ENCODE measurements around the gene GRIN2C.

Gene GRIN2C

GRCh38 chr17:74901353-74902135 is 41.9 kb upstream of the GRIN2C start:
- no peak for TF ChIP-seq RAD21 (IDR thresholded peaks at IDR 0.05; ENCODE audit: low read depth)
- TF ChIP-seq USF1 (IDR thresholded peaks at IDR 0.05): no peak
- TF ChIP-seq, protein P1, sequence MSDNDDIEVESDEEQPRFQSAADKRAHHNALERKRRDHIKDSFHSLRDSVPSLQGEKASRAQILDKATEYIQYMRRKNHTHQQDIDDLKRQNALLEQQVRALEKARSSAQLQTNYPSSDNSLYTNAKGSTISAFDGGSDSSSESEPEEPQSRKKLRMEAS (IDR thresholded peaks at IDR 0.05): no peak
- TF ChIP-seq TEAD4 (IDR thresholded peaks at IDR 0.05): no peak
- TF ChIP-seq CREB1 (IDR thresholded peaks at IDR 0.05; ENCODE audit: low read depth): no peak
- TF ChIP-seq FOXM1 (IDR thresholded peaks at IDR 0.05; ENCODE audit: borderline replicate concordance, low read depth): no peak
- no peak for TF ChIP-seq EP300 (IDR thresholded peaks at IDR 0.05; ENCODE audit: borderline replicate concordance)
- TF ChIP-seq, protein P2, sequence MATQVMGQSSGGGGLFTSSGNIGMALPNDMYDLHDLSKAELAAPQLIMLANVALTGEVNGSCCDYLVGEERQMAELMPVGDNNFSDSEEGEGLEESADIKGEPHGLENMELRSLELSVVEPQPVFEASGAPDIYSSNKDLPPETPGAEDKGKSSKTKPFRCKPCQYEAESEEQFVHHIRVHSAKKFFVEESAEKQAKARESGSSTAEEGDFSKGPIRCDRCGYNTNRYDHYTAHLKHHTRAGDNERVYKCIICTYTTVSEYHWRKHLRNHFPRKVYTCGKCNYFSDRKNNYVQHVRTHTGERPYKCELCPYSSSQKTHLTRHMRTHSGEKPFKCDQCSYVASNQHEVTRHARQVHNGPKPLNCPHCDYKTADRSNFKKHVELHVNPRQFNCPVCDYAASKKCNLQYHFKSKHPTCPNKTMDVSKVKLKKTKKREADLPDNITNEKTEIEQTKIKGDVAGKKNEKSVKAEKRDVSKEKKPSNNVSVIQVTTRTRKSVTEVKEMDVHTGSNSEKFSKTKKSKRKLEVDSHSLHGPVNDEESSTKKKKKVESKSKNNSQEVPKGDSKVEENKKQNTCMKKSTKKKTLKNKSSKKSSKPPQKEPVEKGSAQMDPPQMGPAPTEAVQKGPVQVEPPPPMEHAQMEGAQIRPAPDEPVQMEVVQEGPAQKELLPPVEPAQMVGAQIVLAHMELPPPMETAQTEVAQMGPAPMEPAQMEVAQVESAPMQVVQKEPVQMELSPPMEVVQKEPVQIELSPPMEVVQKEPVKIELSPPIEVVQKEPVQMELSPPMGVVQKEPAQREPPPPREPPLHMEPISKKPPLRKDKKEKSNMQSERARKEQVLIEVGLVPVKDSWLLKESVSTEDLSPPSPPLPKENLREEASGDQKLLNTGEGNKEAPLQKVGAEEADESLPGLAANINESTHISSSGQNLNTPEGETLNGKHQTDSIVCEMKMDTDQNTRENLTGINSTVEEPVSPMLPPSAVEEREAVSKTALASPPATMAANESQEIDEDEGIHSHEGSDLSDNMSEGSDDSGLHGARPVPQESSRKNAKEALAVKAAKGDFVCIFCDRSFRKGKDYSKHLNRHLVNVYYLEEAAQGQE (IDR thresholded peaks at IDR 0.05; ENCODE audit: low read depth): no peak
- no peak for TF ChIP-seq ZBTB7A (IDR thresholded peaks at IDR 0.05; ENCODE audit: low read depth)
- TF ChIP-seq EGR1 (IDR thresholded peaks at IDR 0.05): no peak
- no peak for TF ChIP-seq TCF12 (IDR thresholded peaks at IDR 0.05; ENCODE audit: low read depth)
- no peak for TF ChIP-seq CEBPB (IDR thresholded peaks at IDR 0.05)
- TF ChIP-seq YY1 (IDR thresholded peaks at IDR 0.05; ENCODE audit: low read depth): no peak
- TF ChIP-seq NFIC (IDR thresholded peaks at IDR 0.05): no peak
- TF ChIP-seq TAF1 (IDR thresholded peaks at IDR 0.05; ENCODE audit: low read depth): no peak

DNA sequence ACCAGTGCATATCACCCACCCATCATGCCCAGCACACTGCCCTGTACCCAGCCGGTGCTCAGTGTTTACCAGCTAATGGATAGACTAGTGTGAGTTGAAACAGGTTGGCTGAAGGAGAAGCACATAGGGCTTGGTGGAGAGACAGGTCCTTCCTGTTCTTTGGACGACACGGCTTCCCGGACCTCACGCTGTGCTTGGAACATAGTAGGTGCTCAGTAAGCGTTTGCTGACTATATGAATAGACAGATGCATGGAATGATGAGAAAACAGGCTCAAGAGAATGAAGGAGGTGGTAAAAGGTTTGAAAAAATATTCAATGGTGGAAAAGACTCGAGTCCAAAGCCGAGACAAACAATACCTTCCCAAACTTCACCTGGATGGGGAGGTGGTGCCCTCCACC is 40.5 kb upstream of the GRIN2C start:
- TF ChIP-seq RAD21 (IDR thresholded peaks at IDR 0.05; ENCODE audit: low read depth) (no peak), EGR1 (IDR thresholded peaks at IDR 0.05) (no peak), FOXM1 (IDR thresholded peaks at IDR 0.05; ENCODE audit: borderline replicate concordance, low read depth) (no peak), TEAD4 (IDR thresholded peaks at IDR 0.05) (no peak), YY1 (IDR thresholded peaks at IDR 0.05; ENCODE audit: low read depth) (no peak), CEBPB (IDR thresholded peaks at IDR 0.05) (no peak), ZBTB7A (IDR thresholded peaks at IDR 0.05; ENCODE audit: low read depth) (no peak), TAF1 (IDR thresholded peaks at IDR 0.05; ENCODE audit: low read depth) (no peak), TCF12 (IDR thresholded peaks at IDR 0.05; ENCODE audit: low read depth) (no peak), CREB1 (IDR thresholded peaks at IDR 0.05; ENCODE audit: low read depth) (no peak), NFIC (IDR thresholded peaks at IDR 0.05) (no peak), USF1 (IDR thresholded peaks at IDR 0.05) (no peak), EP300 (IDR thresholded peaks at IDR 0.05; ENCODE audit: borderline replicate concordance) (no peak)
- TF ChIP-seq, protein P2 (IDR thresholded peaks at IDR 0.05; ENCODE audit: low read depth): no peak
- TF ChIP-seq, protein P1 (IDR thresholded peaks at IDR 0.05): no peak

DNA sequence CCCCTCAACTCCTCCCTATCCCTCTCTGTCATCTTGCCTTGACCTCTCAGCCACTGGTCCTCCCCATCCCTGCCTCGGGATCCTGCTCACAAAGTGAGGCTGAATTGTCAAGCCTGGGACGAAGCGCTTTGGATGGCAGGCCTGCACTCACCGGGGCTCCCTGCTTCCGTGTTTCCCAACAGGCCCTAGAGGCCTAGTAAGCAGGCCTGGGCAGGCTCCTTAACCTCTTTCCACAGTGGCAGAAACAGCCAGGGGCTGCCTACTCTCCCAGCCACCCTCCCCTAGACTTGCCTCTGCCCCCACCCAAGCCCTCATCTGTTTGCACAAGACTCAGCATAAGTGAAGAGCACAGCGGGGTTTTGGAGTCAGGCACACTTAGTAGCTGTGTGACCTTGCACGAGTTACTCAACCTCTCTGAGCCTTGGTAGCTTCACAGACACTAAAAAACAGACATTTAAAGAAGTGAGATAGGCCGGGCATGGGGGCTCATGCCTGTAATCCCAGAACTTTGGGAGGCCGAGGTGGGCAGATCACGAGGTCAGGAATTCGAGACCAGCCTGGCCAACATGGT is 38.8 kb upstream of the GRIN2C start:
- TF ChIP-seq EP300 (IDR thresholded peaks at IDR 0.05; ENCODE audit: borderline replicate concordance) (no peak), RAD21 (IDR thresholded peaks at IDR 0.05; ENCODE audit: low read depth) (no peak), ZBTB7A (IDR thresholded peaks at IDR 0.05; ENCODE audit: low read depth) (no peak), EGR1 (IDR thresholded peaks at IDR 0.05) (no peak), YY1 (IDR thresholded peaks at IDR 0.05; ENCODE audit: low read depth) (no peak), CREB1 (IDR thresholded peaks at IDR 0.05; ENCODE audit: low read depth) (no peak), TCF12 (IDR thresholded peaks at IDR 0.05; ENCODE audit: low read depth) (no peak), TAF1 (IDR thresholded peaks at IDR 0.05; ENCODE audit: low read depth) (no peak)
- TF ChIP-seq, protein P2 (IDR thresholded peaks at IDR 0.05; ENCODE audit: low read depth): no peak

Measured in Ishikawa (cell line).